Inflammatory macrophage treated with lipopolysaccharide for 4 hours (primary cell): ENCODE results near the gene PLXNB1.

Experiments
- DNase-seq: peaks from one replicate; pipeline ENCODE4 v3.0.0-alpha.2; 2020

Gene PLXNB1

GRCh38 chr3:48432411-48433371 lies 2.8 kb upstream of the PLXNB1 start:
- DNase-seq = no peak

DNA sequence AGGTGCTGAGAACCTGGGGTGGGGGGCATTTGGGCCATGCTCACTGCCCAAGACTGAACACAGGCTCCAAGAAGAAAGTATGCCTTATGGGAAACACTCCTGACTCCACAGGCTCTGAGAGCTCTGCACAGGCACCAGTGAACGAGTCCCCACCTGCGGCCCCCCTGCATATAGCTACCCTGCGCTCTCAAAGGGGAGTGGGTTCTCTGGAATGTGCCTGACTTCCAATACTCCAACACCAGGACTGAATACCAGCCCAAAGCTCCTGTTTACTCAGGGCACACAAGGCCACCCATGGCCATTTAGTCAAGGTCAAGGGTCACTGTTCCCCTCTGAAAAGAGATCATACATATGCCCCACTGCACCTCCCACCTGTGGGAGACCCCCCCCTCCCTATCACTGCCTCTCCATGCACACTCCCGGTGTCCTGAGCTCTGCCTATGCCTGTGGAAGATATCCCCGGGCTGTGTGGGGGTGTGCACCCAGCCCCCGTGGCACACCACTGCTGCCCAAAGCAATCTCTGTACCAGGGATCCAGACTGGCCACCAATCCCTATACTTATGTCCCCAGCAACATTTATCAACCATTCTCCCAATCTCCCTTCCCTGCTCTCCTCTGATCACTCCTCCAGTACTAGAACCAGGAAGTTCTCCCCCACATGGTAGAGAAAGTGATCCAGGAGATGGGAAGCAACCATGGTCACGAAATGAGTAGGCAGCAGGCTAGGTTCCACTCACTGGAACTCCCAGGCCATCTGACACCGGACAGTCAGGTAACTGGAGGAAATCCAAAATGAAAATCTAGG lies 1.5 kb upstream of the PLXNB1 start:
- DNase-seq = no peak

- no peak for DNase-seq
These were observed 819 bp upstream of the PLXNB1 start for GRCh38 chr3:48430708-48431101.

DNA sequence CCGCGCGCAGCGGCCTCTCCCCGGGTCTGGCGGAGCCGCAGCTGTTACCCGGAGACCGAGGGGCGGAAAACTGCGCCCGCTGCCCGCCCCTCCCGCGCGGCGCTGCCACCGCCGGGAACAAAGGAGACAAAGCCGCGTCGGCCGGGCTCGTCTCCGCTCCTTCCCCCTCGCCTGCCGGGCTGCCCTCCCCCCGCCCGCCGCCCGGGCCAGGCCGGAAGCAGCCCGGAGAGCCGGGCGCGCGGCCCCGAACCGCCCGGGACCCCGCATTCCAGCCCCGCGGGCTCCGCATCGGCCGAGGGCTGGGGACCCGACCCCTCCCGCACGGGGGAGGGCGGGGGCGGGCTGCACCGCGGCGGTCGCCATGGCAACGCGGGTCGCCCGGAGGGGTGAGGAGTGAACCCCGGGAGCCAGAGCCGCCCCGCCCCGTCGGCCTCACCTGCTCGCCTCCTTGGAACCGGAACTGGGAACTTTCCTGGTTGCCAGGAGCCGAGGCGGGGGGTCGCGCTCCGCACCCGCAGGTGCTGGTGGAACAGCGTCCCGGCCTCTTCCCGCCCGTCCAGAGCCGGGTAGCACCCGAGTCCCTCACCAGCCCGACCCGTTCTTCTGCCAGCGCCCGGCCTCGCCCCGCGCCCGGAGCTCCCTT lies 448 bp downstream of the PLXNB1 start:
- DNase-seq = peak; percentile 21

GRCh38 chr3:48428572-48429316 lies 1.1 kb downstream of the PLXNB1 start:
- DNase-seq = no peak

DNA sequence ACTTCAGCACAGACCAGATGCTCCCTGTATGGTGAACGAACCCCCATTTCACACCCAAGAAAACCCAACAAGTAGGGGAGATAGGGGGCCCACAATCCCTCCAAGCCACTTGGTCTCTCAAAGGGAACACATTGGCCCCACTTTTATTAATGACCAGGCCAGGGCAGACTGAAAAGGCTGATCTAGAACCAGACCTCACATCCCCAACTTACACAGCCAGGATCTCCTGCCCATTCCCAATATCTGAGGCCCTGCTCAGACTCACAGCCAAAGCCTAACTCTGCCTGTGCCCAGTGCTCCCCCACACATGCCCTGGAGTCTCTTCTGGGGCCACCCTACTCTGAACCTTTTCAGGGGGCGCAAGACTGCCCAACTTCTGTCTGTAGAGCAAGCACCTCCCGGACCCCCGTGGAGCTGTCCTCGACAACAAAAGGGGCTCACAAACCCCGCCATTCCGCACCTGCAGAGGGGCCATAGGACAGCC lies 1.8 kb downstream of the PLXNB1 start:
- no peak for DNase-seq

DNA sequence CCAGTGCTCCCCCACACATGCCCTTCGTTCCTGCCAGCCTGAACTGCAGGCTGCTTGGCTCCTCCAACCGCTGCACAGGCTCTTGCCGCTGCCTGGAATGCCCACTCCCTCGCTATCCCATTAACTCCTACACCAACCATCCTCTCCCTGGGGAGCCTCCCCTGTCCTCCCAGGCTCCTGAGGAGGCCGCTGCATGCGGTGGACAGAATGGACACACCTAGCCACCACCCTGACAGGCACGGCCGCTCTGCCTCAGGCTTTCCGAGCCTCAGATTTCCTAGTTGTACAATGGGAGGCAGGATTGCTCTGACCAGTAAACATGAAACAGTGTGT lies 2.3 kb downstream of the PLXNB1 start:
- DNase-seq = no peak

DNA sequence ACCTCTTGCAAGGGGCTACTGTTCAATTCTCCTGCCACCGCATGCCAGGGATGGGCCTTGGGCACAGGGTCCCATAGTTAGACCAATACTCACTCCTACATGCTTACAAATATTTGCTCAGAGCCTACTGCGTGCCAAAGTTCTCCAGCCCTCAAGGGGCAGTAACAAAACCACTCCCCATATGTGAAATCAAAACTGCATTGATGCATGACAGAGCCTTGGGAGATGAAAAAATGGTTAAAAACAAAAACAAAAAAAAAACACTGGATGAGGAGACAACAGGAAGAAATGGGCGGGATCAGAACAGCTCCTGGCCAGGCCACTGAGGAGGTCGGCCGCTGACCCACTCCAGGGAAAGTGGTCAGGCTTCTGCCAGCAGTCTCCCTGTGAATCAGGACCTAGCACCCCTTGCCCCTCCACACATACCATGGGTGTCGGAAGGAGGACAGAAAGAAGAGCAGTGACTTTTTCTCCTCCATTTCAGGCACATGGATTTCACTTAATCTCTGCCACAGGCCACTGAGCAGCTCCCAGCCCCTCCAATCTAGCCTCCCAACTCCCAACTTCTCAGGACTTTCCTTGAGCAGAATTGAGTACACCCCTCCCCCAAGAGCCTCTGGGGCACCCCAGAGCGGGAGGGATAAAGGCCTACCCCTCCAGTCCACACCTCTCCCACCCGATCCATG lies 2.8 kb downstream of the PLXNB1 start:
- no peak for DNase-seq

GRCh38 chr3:48426401-48426909 lies 3.4 kb downstream of the PLXNB1 start:
- no peak for DNase-seq

DNA sequence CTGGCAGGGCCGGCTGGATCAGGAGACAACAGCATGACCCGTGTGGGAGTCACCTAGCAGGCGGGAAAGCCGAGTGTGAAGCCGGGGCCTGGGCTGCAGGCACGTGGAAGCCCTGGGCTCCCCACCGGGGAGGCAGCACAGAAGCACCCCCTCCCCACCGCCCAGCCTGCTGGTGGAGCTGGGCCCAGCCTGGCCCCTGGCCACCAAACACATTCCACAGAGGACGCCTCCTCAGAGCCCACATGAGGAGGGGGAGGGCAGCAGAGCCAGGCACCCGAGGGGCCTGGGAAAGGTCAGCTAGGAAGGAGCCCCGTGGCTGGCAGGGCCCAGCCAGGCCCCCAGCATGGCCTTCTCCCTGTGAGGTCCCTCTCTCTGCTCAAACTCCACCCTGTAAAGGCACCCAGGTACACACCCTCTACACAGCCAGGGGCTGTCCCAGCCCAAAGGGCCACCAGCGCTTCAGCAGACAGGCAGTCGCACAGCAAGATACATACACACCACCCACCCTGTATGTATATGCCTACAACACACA lies 4.5 kb downstream of the PLXNB1 start:
- DNase-seq = no peak

DNA sequence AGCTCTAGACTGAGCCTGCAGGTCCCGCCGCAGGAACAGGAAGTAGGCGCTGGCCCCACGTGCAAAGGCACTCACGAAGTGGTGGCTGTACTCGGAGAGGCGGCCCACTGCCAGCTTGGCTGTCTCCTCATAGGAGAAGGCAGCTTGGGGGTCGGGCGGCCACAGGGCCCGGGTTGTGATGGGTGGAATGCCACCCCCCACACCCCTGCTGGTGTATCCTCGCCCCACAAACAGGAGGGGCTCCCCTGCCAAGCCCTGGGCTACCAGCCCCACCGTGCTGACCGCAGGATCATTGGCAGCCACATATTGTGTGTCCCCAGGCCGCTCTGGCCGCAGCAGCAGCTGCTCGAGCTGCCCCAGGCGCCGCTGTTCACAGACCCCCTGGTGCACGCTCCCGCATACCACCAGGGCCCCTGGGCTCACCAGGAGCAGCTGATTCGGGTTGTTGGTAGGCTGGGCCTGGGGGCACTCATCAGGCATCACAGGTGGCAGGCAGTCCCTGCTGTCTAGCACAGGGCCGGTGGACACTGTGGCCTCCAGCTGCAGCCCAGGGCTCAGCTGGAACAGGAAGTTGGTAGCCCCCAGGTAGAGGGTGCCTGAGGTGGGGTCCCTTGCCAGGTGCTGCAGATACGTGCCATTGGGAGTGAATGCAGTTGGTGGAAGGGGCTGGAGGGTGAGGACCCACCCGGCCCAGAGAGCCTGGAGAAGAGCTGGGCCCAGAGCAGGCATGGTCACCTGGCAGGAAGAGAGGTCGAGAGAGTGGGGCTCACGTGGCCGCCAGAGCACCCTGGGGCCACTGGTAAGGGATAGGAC lies 5.8 kb downstream of the PLXNB1 start:
- DNase-seq = no peak

- no peak for DNase-seq
These were observed 6.5 kb downstream of the PLXNB1 start for GRCh38 chr3:48423241-48423882.

DNA sequence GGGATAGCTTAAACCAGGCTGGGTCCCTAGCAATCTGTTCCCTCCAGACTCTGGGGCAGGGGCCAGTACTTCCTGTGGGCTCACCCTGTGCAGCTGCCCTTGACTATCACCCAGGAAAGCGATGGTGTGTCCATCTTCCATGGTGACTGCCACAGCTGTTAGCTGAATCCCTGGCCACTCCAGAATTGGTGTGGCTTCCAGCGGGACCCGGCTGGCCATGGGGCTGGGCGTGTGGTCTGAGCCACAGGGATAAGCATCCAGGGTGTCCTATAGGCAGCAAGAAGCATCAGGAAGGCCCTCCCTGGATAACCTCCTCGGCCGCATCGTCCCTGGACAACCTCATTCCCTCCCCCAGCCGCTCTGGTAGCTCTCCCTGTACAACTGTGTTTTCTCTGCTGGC lies 7.2 kb downstream of the PLXNB1 start:
- no peak for DNase-seq

DNA sequence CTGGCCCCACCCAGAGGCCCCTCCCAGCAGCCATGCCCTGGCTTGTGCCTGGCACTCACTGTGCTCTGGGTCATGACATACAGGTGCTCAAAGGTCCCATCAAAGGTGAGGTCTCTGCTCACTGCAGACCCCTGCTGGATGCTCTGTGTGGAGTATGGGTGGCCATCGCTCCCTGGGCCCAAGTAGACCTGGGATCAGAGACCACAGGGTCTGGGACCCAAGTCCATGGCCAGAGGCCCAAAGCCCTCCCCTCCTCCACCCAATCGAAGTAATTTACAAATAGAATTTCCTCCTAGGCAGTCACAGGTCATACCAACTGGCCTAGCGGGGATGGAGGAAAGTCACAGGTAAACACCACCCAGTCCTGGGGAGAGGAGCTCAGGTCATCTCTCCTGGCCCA lies 7.6 kb downstream of the PLXNB1 start:
- no peak for DNase-seq

GRCh38 chr3:48420561-48420960 lies 9.3 kb downstream of the PLXNB1 start:
- DNase-seq = no peak

DNA sequence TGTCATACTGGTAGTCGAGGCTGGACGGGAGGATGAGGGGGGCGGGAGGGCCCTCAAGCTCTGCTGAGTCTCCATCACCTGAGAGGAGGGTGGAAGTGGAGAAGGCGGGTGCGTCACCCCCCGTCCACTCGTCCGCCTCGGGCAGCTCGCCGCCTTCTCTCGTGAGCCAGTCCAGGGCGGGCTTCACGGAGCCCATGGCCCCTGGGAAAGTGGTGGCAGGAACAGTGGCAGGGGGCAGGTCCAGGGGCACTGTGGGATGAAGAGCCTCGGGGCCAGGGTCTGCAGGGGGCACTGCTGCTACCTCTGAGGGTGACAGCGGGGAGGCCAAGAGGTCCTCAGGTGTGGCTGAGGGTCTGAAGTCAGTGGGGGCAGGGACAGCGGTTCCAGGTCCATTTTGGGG lies 10.3 kb downstream of the PLXNB1 start:
- DNase-seq = no peak

DNA sequence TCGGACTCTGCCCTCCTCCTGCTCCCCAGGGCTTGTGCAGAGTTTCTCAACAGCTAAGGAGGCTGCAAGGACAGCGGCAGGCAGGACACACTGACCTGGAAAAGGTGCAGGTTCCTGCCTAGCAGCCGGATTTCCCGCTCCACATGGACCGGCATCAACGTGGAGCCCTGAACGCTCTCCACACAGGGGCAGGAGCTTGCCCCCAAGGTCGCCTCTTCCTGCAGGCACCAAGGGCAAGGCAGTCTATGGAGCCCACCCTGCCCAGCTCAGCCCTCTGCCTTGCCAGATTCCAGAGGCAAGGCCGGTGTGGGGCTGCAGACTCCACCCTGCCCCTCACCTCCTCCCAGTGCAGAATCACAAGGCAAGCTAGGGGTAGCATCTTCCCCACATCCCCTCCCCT lies 10.7 kb downstream of the PLXNB1 start:
- no peak for DNase-seq

DNA sequence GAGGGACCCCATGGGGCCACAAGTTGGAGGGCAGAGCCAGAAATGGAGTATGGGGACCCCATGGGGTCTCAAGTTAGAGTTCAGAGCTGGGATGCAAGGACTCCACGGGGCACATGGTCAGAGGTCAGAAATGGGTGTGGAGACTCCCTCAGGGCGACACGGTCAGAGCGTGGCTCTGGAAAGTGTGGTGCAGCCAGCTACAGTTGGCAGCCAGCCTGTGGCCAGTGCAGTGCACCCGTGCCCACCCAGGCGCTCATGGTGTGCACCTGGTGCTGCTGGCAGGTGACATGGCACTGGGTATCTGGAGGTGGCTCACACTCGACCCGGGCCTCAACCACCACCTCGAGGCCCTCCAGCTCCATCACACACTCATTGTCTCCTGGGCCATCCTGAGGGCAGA lies 11.2 kb downstream of the PLXNB1 start:
- DNase-seq = no peak

GRCh38 chr3:48418140-48418539 lies 11.7 kb downstream of the PLXNB1 start:
- DNase-seq = no peak

DNA sequence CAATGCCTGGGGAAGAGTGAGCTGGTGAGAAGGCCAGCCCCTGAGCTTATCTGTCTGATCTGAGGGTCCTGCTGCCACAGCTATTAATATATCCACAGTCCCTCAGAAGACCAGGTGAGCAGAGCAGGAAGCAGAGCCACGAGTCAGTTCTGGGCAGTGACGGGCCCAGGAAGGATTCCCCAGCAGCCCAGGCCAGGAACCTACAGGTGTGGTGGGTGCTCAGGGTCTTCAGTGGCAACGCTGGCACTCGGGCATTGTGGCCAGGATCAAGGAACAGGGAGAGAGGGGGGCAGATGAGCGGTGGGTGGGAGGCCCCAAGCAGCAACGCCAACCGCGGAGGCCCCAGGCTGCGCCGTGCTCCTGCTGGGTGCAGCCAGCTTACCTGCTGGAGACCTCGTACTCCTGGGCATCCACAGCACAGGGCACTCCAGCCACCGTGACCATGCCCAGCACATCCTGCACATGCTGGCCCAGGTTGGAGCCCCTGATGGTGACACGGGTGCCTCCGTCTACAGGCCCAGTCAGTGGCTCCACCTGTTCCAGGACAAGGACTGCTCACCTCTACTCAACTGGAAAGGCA lies 12.3 kb downstream of the PLXNB1 start:
- DNase-seq = no peak
